Heart left ventricle (tissue), 16 donors: Measurements from ENCODE around the gene SPTY2D1. TPM values are rescaled to one million over a fixed set of nuclear protein-coding genes. Genes with fewer than 3 reads are reported as not detected.

Experiments
- ATAC-seq, 4 donors: fragments of 200-7000 bp; cut with Tn5 transposase; one replicate each; pipeline ENCODE4 v1.9.1; 2020 to 2022; ENCODE audit warnings: moderate library complexity in 4 of 4, mild to moderate bottlenecking in 3 of 4, moderate number of reproducible peaks in 1 of 4
- DNase-seq, 5 donors: peaks; one replicate each; pipeline ENCODE4 v3.0.0-alpha.2; 2020
- H3K27ac ChIP-seq, 12 donors: fragments of 200-600 bp; sonication (generic) in 4 of 12; one replicate each; pipeline versions ENCODE4 v1.5.0 to v1.8.0; 2016 to 2022; ENCODE audit warnings: mild to moderate bottlenecking in 2 of 12
- H3K27me3 ChIP-seq, 9 donors: fragments of 200-600 bp; sonication (generic) in 2 of 9; one replicate each; pipeline versions ENCODE4 v1.5.1 to v1.8.0; 2016 to 2022; ENCODE audit warnings: mild to moderate bottlenecking in 3 of 9
- H3K36me3 ChIP-seq, 9 donors: fragments of 200-600 bp; sonication (generic) in 2 of 9; one replicate each; pipeline versions ENCODE4 v1.5.0 to v1.8.0; 2018 to 2022; ENCODE audit warnings: mild to moderate bottlenecking in 2 of 9
- H3K4me1 ChIP-seq, 12 donors: fragments of 200-600 bp; sonication (generic) in 4 of 12; one replicate each; pipeline versions ENCODE4 v1.5.0 to v1.8.0; 2016 to 2022; ENCODE audit warnings: mild to moderate bottlenecking in 3 of 12
- H3K4me3 ChIP-seq, 12 donors: fragments of 200-600 bp; sonication (generic) in 4 of 12; one replicate each; pipeline versions ENCODE4 v1.5.0 to v1.8.0; 2017 to 2022; ENCODE audit warnings: mild to moderate bottlenecking in 9 of 12, moderate library complexity in 4 of 12
- H3K9me3 ChIP-seq, 12 donors: fragments of 200-600 bp; sonication (generic) in 4 of 12; one replicate each; pipeline versions ENCODE4 v1.5.0 to v1.8.0; 2016 to 2022; ENCODE audit warnings: mild to moderate bottlenecking in 1 of 12
- POLR2A ChIP-seq, 2 donors: fragments of 450-650 bp; IDR thresholded peaks; one replicate each; pipeline ENCODE4 v1.6.1; 2017; ENCODE audit warnings: antibody characterized with exemption in 2 of 2, mild to moderate bottlenecking in 2 of 2, moderate library complexity in 2 of 2
- whole genome bisulfite sequencing, 4 donors: extraction: QIAGEN DNeasy Blood & Tissue Kit in 2 of 4; methylation state at CpG; one replicate each; pipeline versions ENCODE4 v1.1.5 to v1.1.7; 2013 to 2018; 5-methylcytosine and 5-hydroxymethylcytosine counted together
- intact Hi-C, 10 donors: fragments of 100-400 bp; cut with DNase I; formaldehyde crosslinking; loops; one replicate each; pipeline versions ENCODE4 v1.11.1 to v1.14.2; 2022
- polyA plus RNA-seq, 2 donors: library from polyadenylated mRNA; stranded (reverse); fragments of 200-250 nt; gene quantifications; one replicate each; pipeline ENCODE4 v1.2.3, GENCODE V29; 2013
- total RNA-seq, 9 donors: library from RNA; depleted of rRNA in 2 of 9; stranded (reverse); fragments of >200 nt in 2 of 9; fragmentation: NEBNext Ultra II Directional in 3 of 9; extraction: Animal tissue kit (Norgen Biotek cat#: 25700) in 3 of 9; gene quantifications; one replicate each; pipeline versions ENCODE4 v1.1.0 to v1.2.4, GENCODE V29; 2016 to 2023
- TF ChIP-seq, protein P1 (sequence below), 12 donors: fragments of 200-600 bp; sonication (generic) in 4 of 12; IDR thresholded peaks; one replicate each; pipeline versions ENCODE4 v1.5.0 to v1.8.0; 2018 to 2022; ENCODE audit warnings: antibody characterized with exemption in 12 of 12, mild to moderate bottlenecking in 5 of 12
- donor health status: ischemic (EF 13 %, LVEDD 7.1; RV severe dilation, severe dysfunction).
- donor health status: healthy with polysubstance abuse.
- donor health status: DM: no; HTN: yes; CAD: no.
- donor health status: DM: no; HTN: no; CAD: no.
- donor health status: ischemic (EF 25% LVEDD 6.9; RV normal size, moderate dysfunction).
- donor health status: ischemic (EF 25% LVEDD 5.7; RV mildly dilated, moderate dysfunction).
- donor health status: healthy.
- donor health status: DM: yes; HTN: yes; CAD: no.
- donor health status: ischemic (EF 35%, LVEDD 5.7; RV mildly dilated, moderate dysfunction).
- donor health status: nonischemic (EF 11% LVEDD 7.7; RV severe dilation, severe dysfunction).
- donor health status: DM: yes; HTN: yes; CAD: no.
- donor health status: PGD.
- donor health status: ischemic (EF 29% LVEDD 5.4; RV normal size, mild dysfunction).
- donor health status: nonischemic (EF 23%, LVEDD 6.1; RV moderate dilation, normal function).

The SPTY2D1 gene
- total and polyA plus RNA-seq, 11 donors: 1.7 to 13.3 (median 10.8) TPM

DNA sequence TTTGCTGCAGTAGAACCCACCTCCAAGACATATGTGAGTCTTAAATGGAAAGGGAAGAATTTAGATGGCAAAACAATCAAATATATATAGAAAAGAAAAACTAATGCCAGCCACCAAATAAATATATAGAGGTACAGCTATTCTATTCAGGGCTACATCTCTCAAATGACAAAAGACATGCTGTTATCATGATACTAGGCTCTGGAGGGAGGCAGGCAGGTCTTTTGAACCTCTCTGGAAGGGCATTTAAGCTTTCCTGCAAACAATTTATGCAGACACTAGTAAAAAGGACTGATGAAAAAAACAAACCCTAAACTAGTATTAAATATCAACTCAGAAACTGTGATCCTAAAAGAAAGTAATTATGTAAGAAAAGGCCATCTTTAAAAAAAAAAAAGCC lies 70.0 kb downstream of the SPTY2D1 start:
- no peaks in the 10 kb centered on the region for H3K4me1 ChIP-seq
- H3K4me3 ChIP-seq: no peak overlapping the region
- H3K27me3 ChIP-seq: no peaks in the 10 kb centered on the region
- no peak overlapping the region for H3K27ac ChIP-seq
- H3K36me3 ChIP-seq: peaks cover 0 to 97% (median 76%) of the 10 kb centered on the region in 9 donors
- DNase-seq: no peak
- no peaks in the 10 kb centered on the region for H3K9me3 ChIP-seq
- intact Hi-C loops: no loop called here
- TF ChIP-seq, protein P1, sequence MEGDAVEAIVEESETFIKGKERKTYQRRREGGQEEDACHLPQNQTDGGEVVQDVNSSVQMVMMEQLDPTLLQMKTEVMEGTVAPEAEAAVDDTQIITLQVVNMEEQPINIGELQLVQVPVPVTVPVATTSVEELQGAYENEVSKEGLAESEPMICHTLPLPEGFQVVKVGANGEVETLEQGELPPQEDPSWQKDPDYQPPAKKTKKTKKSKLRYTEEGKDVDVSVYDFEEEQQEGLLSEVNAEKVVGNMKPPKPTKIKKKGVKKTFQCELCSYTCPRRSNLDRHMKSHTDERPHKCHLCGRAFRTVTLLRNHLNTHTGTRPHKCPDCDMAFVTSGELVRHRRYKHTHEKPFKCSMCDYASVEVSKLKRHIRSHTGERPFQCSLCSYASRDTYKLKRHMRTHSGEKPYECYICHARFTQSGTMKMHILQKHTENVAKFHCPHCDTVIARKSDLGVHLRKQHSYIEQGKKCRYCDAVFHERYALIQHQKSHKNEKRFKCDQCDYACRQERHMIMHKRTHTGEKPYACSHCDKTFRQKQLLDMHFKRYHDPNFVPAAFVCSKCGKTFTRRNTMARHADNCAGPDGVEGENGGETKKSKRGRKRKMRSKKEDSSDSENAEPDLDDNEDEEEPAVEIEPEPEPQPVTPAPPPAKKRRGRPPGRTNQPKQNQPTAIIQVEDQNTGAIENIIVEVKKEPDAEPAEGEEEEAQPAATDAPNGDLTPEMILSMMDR (IDR thresholded peaks at IDR 0.05): no peak
- no peak for TF ChIP-seq POLR2A (IDR thresholded peaks at IDR 0.05)
- no peak for ATAC-seq

DNA sequence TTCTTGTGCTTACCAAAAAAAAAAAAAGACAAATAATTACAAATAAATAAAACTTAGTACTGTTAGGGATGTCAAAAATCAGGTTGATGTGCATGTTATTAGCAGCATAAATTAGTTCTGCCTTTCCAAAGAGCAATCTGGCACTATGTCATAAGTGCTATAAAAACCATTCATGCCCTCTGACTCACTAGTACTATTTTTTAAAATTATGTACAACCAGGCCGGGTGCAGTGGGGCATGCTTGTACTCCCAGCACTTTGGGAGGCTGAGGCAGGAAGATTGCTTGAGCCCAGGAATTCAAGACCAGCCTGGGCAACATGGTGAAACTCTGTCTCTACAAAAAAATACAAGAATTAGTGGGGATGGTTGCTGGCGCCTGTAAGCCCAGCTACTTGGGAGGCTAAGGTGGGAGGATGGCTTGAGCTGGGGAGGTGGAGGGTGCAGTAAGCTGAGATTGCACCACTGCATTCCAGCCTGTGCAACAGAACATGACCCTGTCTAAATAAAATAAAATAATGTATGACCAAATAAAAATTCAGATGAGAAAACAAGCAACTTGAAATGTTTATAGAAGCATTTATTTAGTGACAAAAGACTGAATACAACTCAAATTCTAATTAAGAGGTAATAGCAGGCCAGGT lies 70.9 kb downstream of the SPTY2D1 start:
- H3K27me3 ChIP-seq: no peaks in the 10 kb centered on the region
- intact Hi-C loops: no loop called here
- H3K9me3 ChIP-seq: no peaks in the 10 kb centered on the region
- DNase-seq (no peak), ATAC-seq (no peak)
- no peaks in the 10 kb centered on the region for H3K4me1 ChIP-seq
- TF ChIP-seq, protein P1 (IDR thresholded peaks at IDR 0.05): no peak
- no peak for TF ChIP-seq POLR2A (IDR thresholded peaks at IDR 0.05)
- H3K36me3 ChIP-seq: peaks cover 0 to 97% (median 79%) of the 10 kb centered on the region in 9 donors
- H3K27ac ChIP-seq: no peak overlapping the region
- 90 to 94% (median 93%) methylated on average over 2 of the region's 2 CpGs for WGBS, 4 donors
- H3K4me3 ChIP-seq: no peak overlapping the region

Other genes starting within 250 kb of the SPTY2D1 start
- gene LDHA, start 239.8 kb downstream of the SPTY2D1 start, total RNA-seq: 100 to 1,000 TPM; 191 to 688 (median 322) TPM
- gene LDHA, start 239.8 kb downstream of the SPTY2D1 start, polyA plus RNA-seq: 100 to 1,000 TPM; 212 to 961 TPM
- gene LDHC, start 222.0 kb downstream of the SPTY2D1 start, total RNA-seq: 1 to 10 TPM in 2 of 9 donors, not detected in 7; 1.6 to 1.9 TPM
- 1 to 10 TPM in 1 of 2 donors, not detected in 1; 1.5 TPM for gene LDHC, start 222.0 kb downstream of the SPTY2D1 start, polyA plus RNA-seq
- gene LDHAL6A, start 178.5 kb downstream of the SPTY2D1 start, total RNA-seq: not detected
- not detected for gene LDHAL6A, start 178.5 kb downstream of the SPTY2D1 start, polyA plus RNA-seq
- gene TSG101, start 107.4 kb downstream of the SPTY2D1 start, total RNA-seq: 100 to 1,000 TPM in 2 of 9 donors, 10 to 100 TPM in 7; 58.6 to 156 (median 69.1) TPM
- 10 to 100 TPM; 33.1 to 95.0 TPM for gene TSG101, start 107.4 kb downstream of the SPTY2D1 start, polyA plus RNA-seq
- gene UEVLD, start 45.6 kb downstream of the SPTY2D1 start, total RNA-seq: 10 to 100 TPM; 16.9 to 37.8 (median 23.1) TPM
- gene UEVLD, start 45.6 kb downstream of the SPTY2D1 start, polyA plus RNA-seq: 10 to 100 TPM in 1 of 2 donors, 1 to 10 TPM in 1; 4.3 to 15.4 TPM
- 10 to 100 TPM in 1 of 9 donors, 1 to 10 TPM in 8; 3.1 to 10.6 (median 7.8) TPM for gene MISFA, start 34.6 kb downstream of the SPTY2D1 start, total RNA-seq
- 10 to 100 TPM in 1 of 2 donors, under 1 TPM in 1; 0.93 to 11.1 TPM for gene MISFA, start 34.6 kb downstream of the SPTY2D1 start, polyA plus RNA-seq
- 10 to 100 TPM in 2 of 9 donors, 1 to 10 TPM in 7; 2.3 to 13.1 (median 4.9) TPM for gene TMEM86A, start 64.4 kb upstream of the SPTY2D1 start, total RNA-seq
- 1 to 10 TPM; 3.0 to 3.7 TPM for gene TMEM86A, start 64.4 kb upstream of the SPTY2D1 start, polyA plus RNA-seq
- 1 to 10 TPM in 3 of 9 donors, under 1 TPM in 6; 0.32 to 1.2 (median 0.82) TPM for gene IGSF22, start 91.8 kb upstream of the SPTY2D1 start, total RNA-seq
- under 1 TPM; 0.24 to 0.50 TPM for gene IGSF22, start 91.8 kb upstream of the SPTY2D1 start, polyA plus RNA-seq
- gene PTPN5, start 157.5 kb upstream of the SPTY2D1 start, total RNA-seq: 10 to 100 TPM in 1 of 9 donors, 1 to 10 TPM in 8; 2.3 to 18.5 (median 5.8) TPM
- 1 to 10 TPM; 4.7 to 5.4 TPM for gene PTPN5, start 157.5 kb upstream of the SPTY2D1 start, polyA plus RNA-seq